Measurements from ENCODE around the gene MTNR1B. TPM values are rescaled to one million over a fixed set of nuclear protein-coding genes. Genes with fewer than 3 reads are reported as not detected.

The MTNR1B gene
- total and polyA plus RNA-seq, 2 of the 13 experiments (the other 11 are each of a cell fraction or from before 2014, with no cell fraction given): not detected

DNA sequence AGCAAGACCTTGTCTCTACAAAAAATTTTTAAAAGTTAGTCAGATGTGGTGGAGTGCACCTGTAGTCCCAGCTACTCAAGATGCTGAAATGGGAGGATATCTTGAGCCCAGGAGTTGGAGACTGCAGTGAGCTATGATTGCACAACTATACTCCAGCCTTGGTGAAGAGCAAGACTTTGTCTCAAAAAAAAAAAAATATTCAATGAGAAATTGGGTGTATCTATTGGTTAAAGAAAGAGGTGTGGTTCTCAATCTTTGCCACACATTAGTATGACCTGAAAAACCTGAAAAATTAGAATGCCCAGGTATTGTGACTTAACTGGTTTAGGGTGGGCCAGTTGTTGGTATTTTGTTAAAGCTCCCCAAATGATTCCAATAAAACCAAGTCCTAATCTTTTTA, 32.4 kb downstream of the MTNR1B start (continued):
- TF ChIP-seq, protein P1, sequence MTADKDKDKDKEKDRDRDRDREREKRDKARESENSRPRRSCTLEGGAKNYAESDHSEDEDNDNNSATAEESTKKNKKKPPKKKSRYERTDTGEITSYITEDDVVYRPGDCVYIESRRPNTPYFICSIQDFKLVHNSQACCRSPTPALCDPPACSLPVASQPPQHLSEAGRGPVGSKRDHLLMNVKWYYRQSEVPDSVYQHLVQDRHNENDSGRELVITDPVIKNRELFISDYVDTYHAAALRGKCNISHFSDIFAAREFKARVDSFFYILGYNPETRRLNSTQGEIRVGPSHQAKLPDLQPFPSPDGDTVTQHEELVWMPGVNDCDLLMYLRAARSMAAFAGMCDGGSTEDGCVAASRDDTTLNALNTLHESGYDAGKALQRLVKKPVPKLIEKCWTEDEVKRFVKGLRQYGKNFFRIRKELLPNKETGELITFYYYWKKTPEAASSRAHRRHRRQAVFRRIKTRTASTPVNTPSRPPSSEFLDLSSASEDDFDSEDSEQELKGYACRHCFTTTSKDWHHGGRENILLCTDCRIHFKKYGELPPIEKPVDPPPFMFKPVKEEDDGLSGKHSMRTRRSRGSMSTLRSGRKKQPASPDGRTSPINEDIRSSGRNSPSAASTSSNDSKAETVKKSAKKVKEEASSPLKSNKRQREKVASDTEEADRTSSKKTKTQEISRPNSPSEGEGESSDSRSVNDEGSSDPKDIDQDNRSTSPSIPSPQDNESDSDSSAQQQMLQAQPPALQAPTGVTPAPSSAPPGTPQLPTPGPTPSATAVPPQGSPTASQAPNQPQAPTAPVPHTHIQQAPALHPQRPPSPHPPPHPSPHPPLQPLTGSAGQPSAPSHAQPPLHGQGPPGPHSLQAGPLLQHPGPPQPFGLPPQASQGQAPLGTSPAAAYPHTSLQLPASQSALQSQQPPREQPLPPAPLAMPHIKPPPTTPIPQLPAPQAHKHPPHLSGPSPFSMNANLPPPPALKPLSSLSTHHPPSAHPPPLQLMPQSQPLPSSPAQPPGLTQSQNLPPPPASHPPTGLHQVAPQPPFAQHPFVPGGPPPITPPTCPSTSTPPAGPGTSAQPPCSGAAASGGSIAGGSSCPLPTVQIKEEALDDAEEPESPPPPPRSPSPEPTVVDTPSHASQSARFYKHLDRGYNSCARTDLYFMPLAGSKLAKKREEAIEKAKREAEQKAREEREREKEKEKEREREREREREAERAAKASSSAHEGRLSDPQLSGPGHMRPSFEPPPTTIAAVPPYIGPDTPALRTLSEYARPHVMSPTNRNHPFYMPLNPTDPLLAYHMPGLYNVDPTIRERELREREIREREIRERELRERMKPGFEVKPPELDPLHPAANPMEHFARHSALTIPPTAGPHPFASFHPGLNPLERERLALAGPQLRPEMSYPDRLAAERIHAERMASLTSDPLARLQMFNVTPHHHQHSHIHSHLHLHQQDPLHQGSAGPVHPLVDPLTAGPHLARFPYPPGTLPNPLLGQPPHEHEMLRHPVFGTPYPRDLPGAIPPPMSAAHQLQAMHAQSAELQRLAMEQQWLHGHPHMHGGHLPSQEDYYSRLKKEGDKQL (CRISPR knock-in tag; IDR thresholded peaks at IDR 0.05; ENCODE audit: low read depth): no peak
- TF ChIP-seq LCORL (IDR thresholded peaks at IDR 0.05) (no peak), LCORL (CRISPR knock-in tag; IDR thresholded peaks at IDR 0.05) (no peak), MED8 (CRISPR knock-in tag; IDR thresholded peaks at IDR 0.05; ENCODE audit: insufficient replicate concordance) (no peak), ZNF251 (CRISPR knock-in tag; IDR thresholded peaks at IDR 0.05) (no peak), SPEN (CRISPR knock-in tag; IDR thresholded peaks at IDR 0.05; ENCODE audit: low read depth) (no peak), MEIS1 (CRISPR knock-in tag; IDR thresholded peaks at IDR 0.05; ENCODE audit: borderline replicate concordance) (no peak), ZNF792 (CRISPR knock-in tag; IDR thresholded peaks at IDR 0.05) (no peak), ATAD3A (CRISPR knock-in tag; IDR thresholded peaks at IDR 0.05) (no peak), DNMT3B (CRISPR knock-in tag; conservative IDR thresholded peaks at IDR 0.05) (no peak), ZFP36L1 (CRISPR knock-in tag; IDR thresholded peaks at IDR 0.05) (no peak), ZNF441 (CRISPR knock-in tag; IDR thresholded peaks at IDR 0.05; ENCODE audit: borderline replicate concordance) (no peak)
- TF ChIP-seq, protein P2, sequence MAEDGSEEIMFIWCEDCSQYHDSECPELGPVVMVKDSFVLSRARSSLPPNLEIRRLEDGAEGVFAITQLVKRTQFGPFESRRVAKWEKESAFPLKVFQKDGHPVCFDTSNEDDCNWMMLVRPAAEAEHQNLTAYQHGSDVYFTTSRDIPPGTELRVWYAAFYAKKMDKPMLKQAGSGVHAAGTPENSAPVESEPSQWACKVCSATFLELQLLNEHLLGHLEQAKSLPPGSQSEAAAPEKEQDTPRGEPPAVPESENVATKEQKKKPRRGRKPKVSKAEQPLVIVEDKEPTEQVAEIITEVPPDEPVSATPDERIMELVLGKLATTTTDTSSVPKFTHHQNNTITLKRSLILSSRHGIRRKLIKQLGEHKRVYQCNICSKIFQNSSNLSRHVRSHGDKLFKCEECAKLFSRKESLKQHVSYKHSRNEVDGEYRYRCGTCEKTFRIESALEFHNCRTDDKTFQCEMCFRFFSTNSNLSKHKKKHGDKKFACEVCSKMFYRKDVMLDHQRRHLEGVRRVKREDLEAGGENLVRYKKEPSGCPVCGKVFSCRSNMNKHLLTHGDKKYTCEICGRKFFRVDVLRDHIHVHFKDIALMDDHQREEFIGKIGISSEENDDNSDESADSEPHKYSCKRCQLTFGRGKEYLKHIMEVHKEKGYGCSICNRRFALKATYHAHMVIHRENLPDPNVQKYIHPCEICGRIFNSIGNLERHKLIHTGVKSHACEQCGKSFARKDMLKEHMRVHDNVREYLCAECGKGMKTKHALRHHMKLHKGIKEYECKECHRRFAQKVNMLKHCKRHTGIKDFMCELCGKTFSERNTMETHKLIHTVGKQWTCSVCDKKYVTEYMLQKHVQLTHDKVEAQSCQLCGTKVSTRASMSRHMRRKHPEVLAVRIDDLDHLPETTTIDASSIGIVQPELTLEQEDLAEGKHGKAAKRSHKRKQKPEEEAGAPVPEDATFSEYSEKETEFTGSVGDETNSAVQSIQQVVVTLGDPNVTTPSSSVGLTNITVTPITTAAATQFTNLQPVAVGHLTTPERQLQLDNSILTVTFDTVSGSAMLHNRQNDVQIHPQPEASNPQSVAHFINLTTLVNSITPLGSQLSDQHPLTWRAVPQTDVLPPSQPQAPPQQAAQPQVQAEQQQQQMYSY (CRISPR knock-in tag; IDR thresholded peaks at IDR 0.05): no peak
- TF ChIP-seq, protein P3, sequence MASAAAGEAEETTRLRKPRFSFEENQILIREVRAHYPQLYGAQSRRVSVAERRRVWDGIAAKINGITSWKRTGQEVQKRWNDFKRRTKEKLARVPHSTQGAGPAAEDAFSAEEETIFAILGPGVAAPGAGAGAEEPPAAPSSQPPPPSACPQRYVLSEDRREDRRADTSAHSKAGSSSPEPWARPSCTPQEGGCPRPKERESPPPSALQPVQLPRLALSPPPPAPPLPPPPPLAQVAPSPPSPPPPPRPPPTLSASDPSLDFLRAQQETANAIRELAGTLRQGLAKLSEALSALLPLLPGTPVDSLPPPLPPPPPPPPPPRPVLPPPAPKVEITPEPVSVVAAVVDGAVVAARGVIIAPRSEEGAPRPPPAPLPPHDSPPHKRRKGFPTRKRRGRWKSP (CRISPR knock-in tag; IDR thresholded peaks at IDR 0.05): no peak
- TF ChIP-seq, protein P4, sequence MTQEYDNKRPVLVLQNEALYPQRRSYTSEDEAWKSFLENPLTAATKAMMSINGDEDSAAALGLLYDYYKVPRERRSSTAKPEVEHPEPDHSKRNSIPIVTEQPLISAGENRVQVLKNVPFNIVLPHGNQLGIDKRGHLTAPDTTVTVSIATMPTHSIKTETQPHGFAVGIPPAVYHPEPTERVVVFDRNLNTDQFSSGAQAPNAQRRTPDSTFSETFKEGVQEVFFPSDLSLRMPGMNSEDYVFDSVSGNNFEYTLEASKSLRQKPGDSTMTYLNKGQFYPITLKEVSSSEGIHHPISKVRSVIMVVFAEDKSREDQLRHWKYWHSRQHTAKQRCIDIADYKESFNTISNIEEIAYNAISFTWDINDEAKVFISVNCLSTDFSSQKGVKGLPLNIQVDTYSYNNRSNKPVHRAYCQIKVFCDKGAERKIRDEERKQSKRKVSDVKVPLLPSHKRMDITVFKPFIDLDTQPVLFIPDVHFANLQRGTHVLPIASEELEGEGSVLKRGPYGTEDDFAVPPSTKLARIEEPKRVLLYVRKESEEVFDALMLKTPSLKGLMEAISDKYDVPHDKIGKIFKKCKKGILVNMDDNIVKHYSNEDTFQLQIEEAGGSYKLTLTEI (CRISPR knock-in tag; conservative IDR thresholded peaks at IDR 0.05): no peak
